ENCODE measurements around the gene LTF. TPM values are rescaled to one million over a fixed set of nuclear protein-coding genes. Genes with fewer than 3 reads are reported as not detected.

Gene LTF
- total and polyA plus RNA-seq, 3 donors from 2014 or later = 0.31 to 7.8 (median 0.43) TPM

- H3K36me3 ChIP-seq (ENCODE audit: low read depth, missing control alignments) = no peaks in the 10 kb centered on the region
- DNase-seq = no peak
- no peak overlapping the region for H3K4me3 ChIP-seq
- TF ChIP-seq CTCF (IDR thresholded peaks at IDR 0.05) = no peak
- TF ChIP-seq POLR2A (IDR thresholded peaks at IDR 0.05) = no peak
- no peaks in the 10 kb centered on the region for H3K27me3 ChIP-seq
- 83 to 95% methylated on average over 4 of the region's 4 CpGs for WGBS, 2 donors
- no peak overlapping the region for H3K27ac ChIP-seq
- no peaks in the 10 kb centered on the region for H3K4me1 ChIP-seq
- H3K9me3 ChIP-seq = no peaks in the 10 kb centered on the region
- intact Hi-C loops (cut with DNase I; ENCODE audit: low total_unique reads) = no loop called here
Measured at GRCh38 chr3:46485779-46486175, 21.1 kb upstream of the LTF start.

DNA sequence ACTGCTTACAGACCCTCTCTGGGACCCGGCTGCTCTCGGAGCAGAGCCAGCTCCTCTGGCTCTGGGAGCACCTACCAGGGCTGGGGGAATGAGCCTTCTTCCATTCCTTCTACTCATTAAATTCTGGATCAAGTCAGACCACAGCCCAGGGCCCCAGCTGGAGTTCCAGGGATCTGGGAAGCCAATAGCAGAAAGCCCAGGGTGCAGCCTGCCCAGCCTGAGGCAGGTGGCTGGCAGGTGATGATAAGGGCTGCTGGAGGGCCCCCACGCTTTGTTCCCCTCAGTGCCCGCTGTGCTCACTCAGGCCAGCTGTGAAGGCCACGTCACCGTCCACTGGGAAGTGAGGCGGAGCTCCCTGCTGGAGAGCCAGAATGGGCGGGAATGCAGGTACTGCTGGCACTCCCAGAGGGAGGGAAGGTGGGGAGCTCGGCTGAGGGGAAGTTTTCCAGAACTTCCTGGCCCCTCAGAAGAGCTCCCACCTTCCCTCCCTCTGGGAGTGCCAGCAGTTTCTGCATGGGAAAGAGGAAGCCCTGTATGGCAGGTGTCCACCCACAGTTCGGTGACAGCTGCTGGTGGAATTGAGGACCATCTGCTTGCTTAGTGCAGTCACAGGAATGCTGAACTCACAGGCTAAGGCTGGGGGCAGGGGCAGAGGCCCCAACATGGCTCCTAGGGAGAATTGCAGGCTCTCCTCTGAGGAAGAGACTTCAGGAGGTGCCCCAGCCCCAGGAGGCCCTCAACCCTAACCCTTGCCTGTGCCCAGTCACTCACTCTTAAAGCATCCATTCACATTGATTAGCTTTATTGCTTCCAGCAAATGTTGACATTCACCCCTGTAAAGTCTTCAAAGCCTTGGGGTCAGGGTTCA is 20.4 kb upstream of the LTF start:
- no peak for TF ChIP-seq CTCF (IDR thresholded peaks at IDR 0.05)
- TF ChIP-seq POLR2A (IDR thresholded peaks at IDR 0.05) = no peak
- H3K27me3 ChIP-seq = no peaks in the 10 kb centered on the region
- no peak overlapping the region for H3K4me3 ChIP-seq
- H3K9me3 ChIP-seq = no peaks in the 10 kb centered on the region
- no peak overlapping the region for H3K27ac ChIP-seq
- intact Hi-C loops (cut with DNase I; ENCODE audit: low total_unique reads) = no loop called here
- no peak for DNase-seq
- no peaks in the 10 kb centered on the region for H3K36me3 ChIP-seq (ENCODE audit: low read depth, missing control alignments)
- WGBS, 2 donors = 66 to 87% methylated on average over 3 to 10 of the region's 10 CpGs
- H3K4me1 ChIP-seq = no peaks in the 10 kb centered on the region

DNA sequence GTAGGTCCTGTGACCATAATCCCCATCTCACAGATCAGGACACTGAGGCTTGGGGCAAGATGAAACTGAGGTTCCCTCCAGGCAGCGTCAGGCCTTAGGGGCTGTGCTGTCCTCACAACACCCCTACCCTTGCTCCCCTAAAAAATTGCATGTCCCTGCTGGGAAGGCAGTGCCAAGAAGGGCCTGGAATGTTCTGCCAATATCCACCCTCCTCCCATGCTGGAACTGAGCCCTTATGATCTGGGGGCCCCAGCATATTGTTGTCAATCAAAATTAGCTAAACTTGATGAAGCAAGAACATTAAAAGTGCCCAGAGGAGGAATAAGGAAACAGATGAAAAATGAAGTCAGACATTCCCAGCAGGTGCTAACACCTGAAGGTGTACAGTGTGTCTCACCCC is 19.7 kb upstream of the LTF start:
- no peaks in the 10 kb centered on the region for H3K27me3 ChIP-seq
- intact Hi-C loops (cut with DNase I; ENCODE audit: low total_unique reads) = no loop called here
- no peak overlapping the region for H3K27ac ChIP-seq
- 92% methylated on average over 1 of the region's 1 CpG; no CpG with 5 or more reads in 1 of the 2 donors for WGBS, 2 donors
- no peak overlapping the region for H3K4me3 ChIP-seq
- no peaks in the 10 kb centered on the region for H3K4me1 ChIP-seq
- no peak for TF ChIP-seq CTCF (IDR thresholded peaks at IDR 0.05)
- TF ChIP-seq POLR2A (IDR thresholded peaks at IDR 0.05) = no peak
- no peaks in the 10 kb centered on the region for H3K36me3 ChIP-seq (ENCODE audit: low read depth, missing control alignments)
- no peaks in the 10 kb centered on the region for H3K9me3 ChIP-seq
- no peak for DNase-seq

DNA sequence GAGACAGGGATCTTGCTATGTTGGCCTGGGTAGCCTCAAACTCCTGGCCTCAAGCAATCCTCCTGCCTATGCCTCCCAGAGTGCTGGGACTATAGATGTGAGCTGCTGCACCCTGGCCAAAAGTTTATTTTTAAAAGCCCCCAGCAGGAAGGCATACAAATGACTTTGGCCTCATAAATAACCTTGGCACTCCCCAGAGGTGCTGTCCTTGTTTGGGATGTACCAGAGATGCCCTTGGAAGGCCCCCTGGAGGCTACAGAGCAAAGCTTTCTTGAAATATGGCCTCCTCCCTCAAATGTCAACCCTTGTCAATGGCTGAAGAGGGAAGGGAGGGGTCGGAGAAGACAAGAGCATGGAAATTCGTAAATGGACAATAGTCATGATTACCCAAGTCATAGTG is 19.1 kb upstream of the LTF start:
- no peak overlapping the region for H3K27ac ChIP-seq
- H3K4me3 ChIP-seq = no peak overlapping the region
- no peaks in the 10 kb centered on the region for H3K36me3 ChIP-seq (ENCODE audit: low read depth, missing control alignments)
- DNase-seq = no peak
- TF ChIP-seq POLR2A (IDR thresholded peaks at IDR 0.05) (no peak), CTCF (IDR thresholded peaks at IDR 0.05) (no peak)
- intact Hi-C loops (cut with DNase I; ENCODE audit: low total_unique reads) = no loop called here
- no peaks in the 10 kb centered on the region for H3K9me3 ChIP-seq
- H3K4me1 ChIP-seq = no peaks in the 10 kb centered on the region
- 78 to 90% methylated on average over 2 of the region's 2 CpGs for WGBS, 2 donors
- no peaks in the 10 kb centered on the region for H3K27me3 ChIP-seq

All from testis (tissue), 3 donors.